ENCODE measurements around the gene MLST8.
A peak's percentile ranks its signal among the peaks of the same experiment; 100 is the strongest.

MLST8 gene, protein sequence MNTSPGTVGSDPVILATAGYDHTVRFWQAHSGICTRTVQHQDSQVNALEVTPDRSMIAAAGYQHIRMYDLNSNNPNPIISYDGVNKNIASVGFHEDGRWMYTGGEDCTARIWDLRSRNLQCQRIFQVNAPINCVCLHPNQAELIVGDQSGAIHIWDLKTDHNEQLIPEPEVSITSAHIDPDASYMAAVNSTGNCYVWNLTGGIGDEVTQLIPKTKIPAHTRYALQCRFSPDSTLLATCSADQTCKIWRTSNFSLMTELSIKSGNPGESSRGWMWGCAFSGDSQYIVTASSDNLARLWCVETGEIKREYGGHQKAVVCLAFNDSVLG

DNA sequence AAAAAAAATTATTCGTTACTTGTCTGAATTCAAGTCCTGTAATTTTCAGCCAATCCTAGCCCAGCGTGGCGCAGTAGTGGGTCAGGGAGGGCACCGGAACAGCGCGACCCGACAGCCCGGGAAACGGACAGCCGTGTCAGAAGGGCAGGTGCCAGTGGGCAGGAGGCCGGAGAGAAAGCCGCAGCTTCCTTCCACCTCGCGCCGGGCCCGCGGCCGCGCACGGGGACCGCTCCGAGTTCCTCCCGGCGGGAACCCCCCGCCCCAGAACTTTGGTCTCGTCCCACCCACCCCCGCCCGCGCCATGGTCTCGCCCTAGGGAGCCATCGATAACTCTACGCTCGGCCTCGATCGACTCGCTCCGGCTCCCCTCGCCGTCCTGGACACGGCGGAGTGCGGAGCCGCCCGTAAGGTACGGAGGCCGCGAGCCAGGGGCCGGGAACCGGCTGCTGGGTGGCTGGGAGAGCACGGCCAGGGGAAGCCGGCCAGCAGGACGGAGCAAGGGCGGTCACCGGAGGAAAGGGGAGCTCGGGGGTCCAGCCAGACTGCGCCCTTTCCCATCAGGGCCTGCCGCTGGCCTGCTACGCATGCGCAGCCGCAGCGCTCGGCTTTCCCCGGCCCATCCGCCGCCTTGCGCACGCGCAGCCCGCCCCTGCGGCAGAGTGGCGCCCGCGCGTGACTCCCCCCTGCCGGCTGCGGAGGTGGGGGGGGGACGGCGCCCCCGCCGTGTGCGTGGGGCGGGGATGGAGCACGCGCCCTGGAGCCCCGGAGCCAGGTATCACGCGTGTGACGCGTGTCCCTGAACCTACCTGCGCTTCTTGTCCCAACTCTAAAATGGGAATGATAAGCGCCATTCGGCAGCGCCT lies at the start of gene MLST8:
MLST8 (plus strand) TSS at position 351 of the 863 bp plus-strand sequence. CDS start 632 bp downstream, outside the sequence.
- ChIA-PET CTCF (interaction anchor here (0.5 to 1.7 kb wide), 2 partner anchors 11 to 49 kb away, joined by 3 to 6 read pairs; no protein-coding TSS in a partner anchor), POLR2A (interaction anchor here (0.6 to 4.3 kb wide), 10 partner anchors 9 to 262 kb away, joined by 3 to 22 read pairs (median 4); partner anchors contain the start of genes DNASE1L2, PGP, TBL3 and TRAF7)
- peak within 1 kb of the TSS; percentile 90 for H3K27ac ChIP-seq (ENCODE audit: extremely low read depth, low read depth, low read length)
- H3K9me3 ChIP-seq (ENCODE audit: control insufficient read depth, insufficient read depth, low read depth, low read length): no peaks in the 10 kb centered on the region
- no peaks in the 10 kb centered on the region for H3K4me1 ChIP-seq (ENCODE audit: control insufficient read depth, insufficient read depth, low read length)
- peaks cover 0 to 35% of the 10 kb centered on the region in 2 experiments; a peak in 1 of 3 replicates for H3K36me3 ChIP-seq (ENCODE audit: control insufficient read depth in 2 of 2, insufficient read depth in 1 of 2, low read length in 2 of 2)
- peak within 1 kb of the TSS; percentile 96 for H3K4me3 ChIP-seq (ENCODE audit: low read depth, low read length)
- TF ChIP-seq, protein P1, sequence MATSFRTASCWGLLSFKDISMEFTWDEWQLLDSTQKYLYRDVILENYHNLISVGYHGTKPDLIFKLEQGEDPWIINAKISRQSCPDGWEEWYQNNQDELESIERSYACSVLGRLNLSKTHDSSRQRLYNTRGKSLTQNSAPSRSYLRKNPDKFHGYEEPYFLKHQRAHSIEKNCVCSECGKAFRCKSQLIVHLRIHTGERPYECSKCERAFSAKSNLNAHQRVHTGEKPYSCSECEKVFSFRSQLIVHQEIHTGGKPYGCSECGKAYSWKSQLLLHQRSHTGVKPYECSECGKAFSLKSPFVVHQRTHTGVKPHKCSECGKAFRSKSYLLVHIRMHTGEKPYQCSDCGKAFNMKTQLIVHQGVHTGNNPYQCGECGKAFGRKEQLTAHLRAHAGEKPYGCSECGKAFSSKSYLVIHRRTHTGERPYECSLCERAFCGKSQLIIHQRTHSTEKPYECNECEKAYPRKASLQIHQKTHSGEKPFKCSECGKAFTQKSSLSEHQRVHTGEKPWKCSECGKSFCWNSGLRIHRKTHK (tag by site-specific recombination; IDR thresholded peaks at IDR 0.05): no peak
- TF ChIP-seq ZEB2 (tag by site-specific recombination; IDR thresholded peaks at IDR 0.05) (peak; percentile 65), ZNF555 (tag by site-specific recombination; conservative IDR thresholded peaks at IDR 0.05) (no peak), ZBTB8A (tag by site-specific recombination; IDR thresholded peaks at IDR 0.05) (0 out of 2 replicates have a peak, but pooled peaks have one; percentile 27), ZNF274 (IDR thresholded peaks at IDR 0.05; ENCODE audit: low read length) (no peak), ZNF274 (tag by site-specific recombination; IDR thresholded peaks at IDR 0.05; ENCODE audit: borderline replicate concordance) (no peak), ZNF214 (tag by site-specific recombination; IDR thresholded peaks at IDR 0.05; ENCODE audit: borderline replicate concordance) (no peak), ZSCAN16 (tag by site-specific recombination; IDR thresholded peaks at IDR 0.05) (no peak), OVOL3 (tag by site-specific recombination; IDR thresholded peaks at IDR 0.05) (peak; percentile 52; the same call in 1 of the 2 replicates), KLF1 (tag by site-specific recombination; IDR thresholded peaks at IDR 0.05) (peak; percentile 42; the same call in 1 of the 2 replicates), ZSCAN30 (tag by site-specific recombination; IDR thresholded peaks at IDR 0.05) (peak; percentile 60; the same call in 1 of the 2 replicates), ZNF629 (tag by site-specific recombination; IDR thresholded peaks at IDR 0.05) (peak; percentile 66), KLF7 (tag by site-specific recombination; IDR thresholded peaks at IDR 0.05; ENCODE audit: borderline replicate concordance) (peak; percentile 80), ZNF433 (tag by site-specific recombination; IDR thresholded peaks at IDR 0.05; ENCODE audit: low read depth) (no peak), ZNF133 (tag by site-specific recombination; IDR thresholded peaks at IDR 0.05) (no peak), MYNN (tag by site-specific recombination; IDR thresholded peaks at IDR 0.05; ENCODE audit: borderline replicate concordance) (no peak; the same call in 1 of the 2 replicates), SCRT1 (tag by site-specific recombination; IDR thresholded peaks at IDR 0.05; ENCODE audit: borderline replicate concordance) (no peak), ZNF155 (tag by site-specific recombination; IDR thresholded peaks at IDR 0.05) (no peak), ZFP41 (tag by site-specific recombination; IDR thresholded peaks at IDR 0.05; ENCODE audit: borderline replicate concordance) (no peak), ZNF529 (tag by site-specific recombination; IDR thresholded peaks at IDR 0.05; ENCODE audit: insufficient replicate concordance) (no peak), ZNF48 (tag by site-specific recombination; IDR thresholded peaks at IDR 0.05) (no peak), ZNF114 (tag by site-specific recombination; IDR thresholded peaks at IDR 0.05) (no peak)
- TF ChIP-seq, protein P2, sequence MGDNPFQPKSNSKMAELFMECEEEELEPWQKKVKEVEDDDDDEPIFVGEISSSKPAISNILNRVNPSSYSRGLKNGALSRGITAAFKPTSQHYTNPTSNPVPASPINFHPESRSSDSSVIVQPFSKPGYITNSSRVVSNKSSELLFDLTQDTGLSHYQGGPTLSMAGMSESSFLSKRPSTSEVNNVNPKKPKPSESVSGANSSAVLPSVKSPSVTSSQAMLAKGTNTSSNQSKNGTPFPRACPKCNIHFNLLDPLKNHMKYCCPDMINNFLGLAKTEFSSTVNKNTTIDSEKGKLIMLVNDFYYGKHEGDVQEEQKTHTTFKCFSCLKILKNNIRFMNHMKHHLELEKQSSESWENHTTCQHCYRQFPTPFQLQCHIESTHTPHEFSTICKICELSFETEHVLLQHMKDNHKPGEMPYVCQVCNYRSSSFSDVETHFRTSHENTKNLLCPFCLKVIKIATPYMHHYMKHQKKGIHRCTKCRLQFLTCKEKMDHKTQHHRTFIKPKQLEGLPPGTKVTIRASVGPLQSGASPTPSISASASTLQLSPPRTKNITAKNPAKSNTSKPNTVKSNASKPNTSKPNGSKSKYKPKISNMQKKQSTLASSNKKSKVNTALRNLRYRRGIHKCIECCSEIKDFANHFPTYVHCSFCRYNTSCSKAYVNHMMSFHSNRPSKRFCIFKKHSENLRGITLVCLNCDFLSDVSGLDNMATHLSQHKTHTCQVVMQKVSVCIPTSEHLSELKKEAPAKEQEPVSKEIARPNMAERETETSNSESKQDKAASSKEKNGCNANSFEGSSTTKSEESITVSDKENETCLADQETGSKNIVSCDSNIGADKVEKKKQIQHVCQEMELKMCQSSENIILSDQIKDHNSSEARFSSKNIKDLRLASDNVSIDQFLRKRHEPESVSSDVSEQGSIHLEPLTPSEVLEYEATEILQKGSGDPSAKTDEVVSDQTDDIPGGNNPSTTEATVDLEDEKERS (tag by site-specific recombination; IDR thresholded peaks at IDR 0.05): no peak
- TF ChIP-seq, protein P3, sequence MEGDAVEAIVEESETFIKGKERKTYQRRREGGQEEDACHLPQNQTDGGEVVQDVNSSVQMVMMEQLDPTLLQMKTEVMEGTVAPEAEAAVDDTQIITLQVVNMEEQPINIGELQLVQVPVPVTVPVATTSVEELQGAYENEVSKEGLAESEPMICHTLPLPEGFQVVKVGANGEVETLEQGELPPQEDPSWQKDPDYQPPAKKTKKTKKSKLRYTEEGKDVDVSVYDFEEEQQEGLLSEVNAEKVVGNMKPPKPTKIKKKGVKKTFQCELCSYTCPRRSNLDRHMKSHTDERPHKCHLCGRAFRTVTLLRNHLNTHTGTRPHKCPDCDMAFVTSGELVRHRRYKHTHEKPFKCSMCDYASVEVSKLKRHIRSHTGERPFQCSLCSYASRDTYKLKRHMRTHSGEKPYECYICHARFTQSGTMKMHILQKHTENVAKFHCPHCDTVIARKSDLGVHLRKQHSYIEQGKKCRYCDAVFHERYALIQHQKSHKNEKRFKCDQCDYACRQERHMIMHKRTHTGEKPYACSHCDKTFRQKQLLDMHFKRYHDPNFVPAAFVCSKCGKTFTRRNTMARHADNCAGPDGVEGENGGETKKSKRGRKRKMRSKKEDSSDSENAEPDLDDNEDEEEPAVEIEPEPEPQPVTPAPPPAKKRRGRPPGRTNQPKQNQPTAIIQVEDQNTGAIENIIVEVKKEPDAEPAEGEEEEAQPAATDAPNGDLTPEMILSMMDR (tag by site-specific recombination; IDR thresholded peaks at IDR 0.05): no peak; the same call in 1 of the 2 replicates
- TF ChIP-seq, protein P4, sequence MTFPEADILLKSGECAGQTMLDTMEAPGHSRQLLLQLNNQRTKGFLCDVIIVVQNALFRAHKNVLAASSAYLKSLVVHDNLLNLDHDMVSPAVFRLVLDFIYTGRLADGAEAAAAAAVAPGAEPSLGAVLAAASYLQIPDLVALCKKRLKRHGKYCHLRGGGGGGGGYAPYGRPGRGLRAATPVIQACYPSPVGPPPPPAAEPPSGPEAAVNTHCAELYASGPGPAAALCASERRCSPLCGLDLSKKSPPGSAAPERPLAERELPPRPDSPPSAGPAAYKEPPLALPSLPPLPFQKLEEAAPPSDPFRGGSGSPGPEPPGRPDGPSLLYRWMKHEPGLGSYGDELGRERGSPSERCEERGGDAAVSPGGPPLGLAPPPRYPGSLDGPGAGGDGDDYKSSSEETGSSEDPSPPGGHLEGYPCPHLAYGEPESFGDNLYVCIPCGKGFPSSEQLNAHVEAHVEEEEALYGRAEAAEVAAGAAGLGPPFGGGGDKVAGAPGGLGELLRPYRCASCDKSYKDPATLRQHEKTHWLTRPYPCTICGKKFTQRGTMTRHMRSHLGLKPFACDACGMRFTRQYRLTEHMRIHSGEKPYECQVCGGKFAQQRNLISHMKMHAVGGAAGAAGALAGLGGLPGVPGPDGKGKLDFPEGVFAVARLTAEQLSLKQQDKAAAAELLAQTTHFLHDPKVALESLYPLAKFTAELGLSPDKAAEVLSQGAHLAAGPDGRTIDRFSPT (tag by site-specific recombination; IDR thresholded peaks at IDR 0.05): peak; percentile 63; the same call in 1 of the 2 replicates
- TF ChIP-seq, protein P5, sequence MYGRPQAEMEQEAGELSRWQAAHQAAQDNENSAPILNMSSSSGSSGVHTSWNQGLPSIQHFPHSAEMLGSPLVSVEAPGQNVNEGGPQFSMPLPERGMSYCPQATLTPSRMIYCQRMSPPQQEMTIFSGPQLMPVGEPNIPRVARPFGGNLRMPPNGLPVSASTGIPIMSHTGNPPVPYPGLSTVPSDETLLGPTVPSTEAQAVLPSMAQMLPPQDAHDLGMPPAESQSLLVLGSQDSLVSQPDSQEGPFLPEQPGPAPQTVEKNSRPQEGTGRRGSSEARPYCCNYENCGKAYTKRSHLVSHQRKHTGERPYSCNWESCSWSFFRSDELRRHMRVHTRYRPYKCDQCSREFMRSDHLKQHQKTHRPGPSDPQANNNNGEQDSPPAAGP (tag by site-specific recombination; IDR thresholded peaks at IDR 0.05): peak; percentile 88

Measured in HEK293 (cell line).